ENCODE measurements around the gene ACACA. TPM values are rescaled to one million over a fixed set of nuclear protein-coding genes. Genes with fewer than 3 reads are reported as not detected.
A peak's percentile ranks its signal among the peaks of the same experiment; 100 is the strongest.

Gene ACACA
- total and polyA plus RNA-seq, 2 experiments from 2014 or later = 59.6 to 164 TPM

GRCh38 chr17:37162800-37163199, 243.8 kb downstream of the ACACA start:
- Histone ChIP-seq H3K4me2 (no peak overlapping the region), H3K27ac (ENCODE audit: low read depth) (no peak overlapping the region), H3K79me2 (replicated peaks; ENCODE audit: insufficient read depth) (peaks cover 9% of the 10 kb centered on the region), H3K4me3 (no peak overlapping the region), H3K36me3 (ENCODE audit: insufficient read depth) (peaks cover 6% of the 10 kb centered on the region; the same call in 1 of the 2 replicates), H3K4me1 (ENCODE audit: insufficient read depth) (no peaks in the 10 kb centered on the region), H2AFZ (no peak overlapping the region), H3F3A (replicated peaks; ENCODE audit: low read depth) (0 out of 2 replicates have a peak, but pooled peaks cover 3% of the 10 kb centered on the region), H4K20me1 (replicated peaks; ENCODE audit: insufficient read depth) (peaks cover 8% of the 10 kb centered on the region; the same call in 1 of the 2 replicates), H3K9me2 (ENCODE audit: insufficient read depth) (0 out of 2 replicates have a peak, but pooled peaks cover 6% of the 10 kb centered on the region), H3K27me3 (ENCODE audit: insufficient read depth) (no peaks in the 10 kb centered on the region)
- peaks cover 23% of the 10 kb centered on the region for H3K36me3 Mint-ChIP-seq (ENCODE audit: low read depth)
- H3K4me3 Mint-ChIP-seq = no peak overlapping the region
- TF ChIP-seq ZNF114 (CRISPR knock-in tag; IDR thresholded peaks at IDR 0.05) (no peak), ZNF462 (CRISPR knock-in tag; IDR thresholded peaks at IDR 0.05) (no peak), CREB1 (CRISPR knock-in tag; IDR thresholded peaks at IDR 0.05; ENCODE audit: low read depth) (no peak), NANOG (IDR thresholded peaks at IDR 0.05; ENCODE audit: borderline replicate concordance) (no peak), ETS1 (IDR thresholded peaks at IDR 0.05) (no peak), POLR2AphosphoS5 (IDR thresholded peaks at IDR 0.05; ENCODE audit: low read depth) (no peak), ZNF331 (CRISPR knock-in tag; IDR thresholded peaks at IDR 0.05; ENCODE audit: low read depth) (no peak), CTCF (conservative IDR thresholded peaks at IDR 0.05; ENCODE audit: low read depth in 2 of 2) (peak in 1 of 2 experiments; percentile 42; a peak in 2 of 4 replicates)
- peaks cover 3% of the 10 kb centered on the region for H3K27me3 Mint-ChIP-seq (ENCODE audit: insufficient read depth, low read depth, poor library complexity)
- 0 out of 3 replicates have a peak, but pooled peaks have one; percentile 34 for ATAC-seq
- no peak overlapping the region for H3K27ac Mint-ChIP-seq
- H3K4me1 Mint-ChIP-seq = peaks cover 12% of the 10 kb centered on the region
- H3K9me3 Mint-ChIP-seq = no peaks in the 10 kb centered on the region
- DNase-seq (ENCODE audit: low spot score) = no peak

Data from GM23338 (cell line).